HG03571 (cell line): ENCODE measurements around the gene UQCR11.

ENCODE experiments used
- ATAC-seq: cut with Tn5 transposase; IDR thresholded peaks from one replicate; pipeline ENCODE4 v1.9.1; 2021; ENCODE audit not compliant: unreplicated experiment

The UQCR11 gene

DNA sequence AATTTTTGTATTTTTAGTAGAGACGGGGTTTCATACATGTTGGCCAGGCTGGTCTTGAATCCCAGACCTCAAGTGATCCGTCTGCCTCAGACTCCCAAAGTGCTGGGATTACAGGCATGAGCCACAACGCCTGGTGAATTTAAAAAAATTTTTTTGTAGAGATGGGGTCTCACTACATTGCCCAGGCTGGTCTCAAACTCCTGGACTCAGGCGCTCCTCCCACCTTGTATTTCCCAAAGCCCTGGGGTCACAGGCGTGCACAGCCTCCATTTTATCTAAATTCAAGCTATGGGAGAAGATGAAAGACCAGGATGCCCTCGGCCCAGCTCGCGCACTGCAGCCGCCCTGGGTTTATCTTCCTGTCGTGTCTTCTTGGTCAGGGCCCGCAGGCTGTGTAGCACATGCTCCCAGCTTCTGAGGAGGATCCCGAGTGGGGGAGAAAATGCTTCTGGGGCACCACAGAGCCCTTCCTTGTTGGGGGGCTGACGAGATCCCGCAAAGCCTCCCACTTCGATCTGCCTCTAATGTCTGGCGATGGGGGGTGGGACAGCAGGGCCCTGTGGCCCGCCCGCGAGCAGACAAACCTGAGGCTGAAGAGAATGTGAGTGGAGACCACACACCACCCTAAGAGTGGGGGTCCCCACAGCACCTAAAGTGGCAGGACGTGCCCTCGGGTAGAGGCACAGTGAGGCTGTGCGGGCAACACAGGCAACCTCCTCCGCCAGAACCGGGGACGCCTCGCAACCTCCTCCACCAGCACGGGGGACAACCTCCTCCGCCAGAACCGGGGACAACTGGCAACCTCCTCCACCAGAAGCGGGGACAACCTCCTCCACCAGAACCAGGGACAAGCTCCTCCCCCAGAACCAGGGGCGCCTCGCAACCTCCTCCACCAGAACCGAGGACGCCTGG, 31.3 kb upstream of the UQCR11 start:
- no peak for ATAC-seq

DNA sequence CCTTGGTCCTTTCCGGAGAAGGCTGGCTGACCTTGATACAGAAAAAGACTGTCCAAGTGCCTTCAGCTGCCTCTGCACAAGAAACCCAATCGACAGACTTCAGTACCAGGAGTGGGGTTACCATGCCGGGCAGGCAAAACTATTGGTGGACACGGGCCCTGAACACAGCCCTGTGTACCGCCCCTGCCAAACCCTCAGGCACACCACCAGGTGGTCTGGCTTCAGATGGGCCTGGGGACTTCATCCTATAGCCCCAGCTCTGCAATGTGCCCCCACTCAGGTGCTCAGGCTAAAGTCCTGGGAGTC, 29.6 kb upstream of the UQCR11 start:
- ATAC-seq: no peak

DNA sequence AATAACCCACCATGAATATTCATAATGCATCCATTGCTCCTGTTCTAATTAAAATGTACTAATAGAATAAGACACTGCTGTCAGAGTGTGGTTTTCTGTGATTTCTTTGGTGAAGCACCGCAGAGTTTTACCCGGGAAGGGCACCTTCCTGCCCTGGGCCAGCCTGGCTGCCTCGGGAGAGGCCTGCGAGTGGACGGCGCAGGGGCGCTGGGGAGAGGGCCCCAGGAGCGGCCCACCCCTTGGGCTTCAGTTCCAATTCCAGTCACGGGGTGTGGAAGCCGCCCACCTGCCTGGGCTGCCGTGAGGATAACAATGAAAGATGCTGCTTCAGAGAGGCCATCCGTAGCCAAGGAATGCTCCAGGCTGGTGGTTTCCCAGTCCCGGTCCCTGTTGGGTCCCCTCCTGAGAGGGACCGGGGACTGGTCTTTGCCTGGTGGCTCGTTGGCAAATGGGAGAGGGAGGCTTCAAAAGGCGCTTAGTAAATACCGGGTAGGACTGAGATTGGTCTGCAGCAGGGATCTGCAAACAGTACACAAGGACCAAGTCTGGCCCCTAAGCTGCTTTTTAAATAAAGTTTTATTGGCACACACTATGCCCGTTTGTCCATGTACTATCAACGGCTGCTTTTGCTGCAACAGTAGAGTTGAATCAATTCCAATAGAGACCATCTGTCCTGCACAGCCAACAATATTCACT, 29.1 kb upstream of the UQCR11 start:
- ATAC-seq: no peak

DNA sequence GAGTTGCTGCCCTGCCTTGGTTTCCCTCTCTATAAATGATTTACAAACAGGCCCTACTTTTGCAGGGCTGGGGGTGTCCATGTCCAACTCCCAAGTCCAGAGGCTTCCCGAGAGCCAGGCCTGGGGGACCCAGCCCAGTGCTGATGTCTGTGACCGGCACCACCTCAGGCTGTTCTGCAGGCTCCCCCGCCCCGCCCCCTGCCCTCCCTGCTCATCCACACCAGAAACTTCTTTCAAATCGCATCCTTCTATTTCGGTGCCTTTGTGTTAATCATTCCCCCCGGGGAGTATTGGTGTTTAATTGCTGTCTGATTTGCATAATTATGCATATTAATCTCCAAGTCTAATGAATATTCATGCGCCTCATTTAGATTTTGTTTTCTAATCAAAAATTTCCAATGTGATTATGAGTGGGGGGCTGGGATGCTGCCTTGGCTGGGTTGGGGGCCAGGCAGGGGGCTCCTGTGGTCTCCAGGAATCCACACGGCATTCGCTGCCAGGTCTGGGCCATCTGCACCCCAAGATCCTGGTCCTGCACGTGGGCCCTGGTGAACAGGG, 28.1 kb upstream of the UQCR11 start:
- ATAC-seq: no peak

DNA sequence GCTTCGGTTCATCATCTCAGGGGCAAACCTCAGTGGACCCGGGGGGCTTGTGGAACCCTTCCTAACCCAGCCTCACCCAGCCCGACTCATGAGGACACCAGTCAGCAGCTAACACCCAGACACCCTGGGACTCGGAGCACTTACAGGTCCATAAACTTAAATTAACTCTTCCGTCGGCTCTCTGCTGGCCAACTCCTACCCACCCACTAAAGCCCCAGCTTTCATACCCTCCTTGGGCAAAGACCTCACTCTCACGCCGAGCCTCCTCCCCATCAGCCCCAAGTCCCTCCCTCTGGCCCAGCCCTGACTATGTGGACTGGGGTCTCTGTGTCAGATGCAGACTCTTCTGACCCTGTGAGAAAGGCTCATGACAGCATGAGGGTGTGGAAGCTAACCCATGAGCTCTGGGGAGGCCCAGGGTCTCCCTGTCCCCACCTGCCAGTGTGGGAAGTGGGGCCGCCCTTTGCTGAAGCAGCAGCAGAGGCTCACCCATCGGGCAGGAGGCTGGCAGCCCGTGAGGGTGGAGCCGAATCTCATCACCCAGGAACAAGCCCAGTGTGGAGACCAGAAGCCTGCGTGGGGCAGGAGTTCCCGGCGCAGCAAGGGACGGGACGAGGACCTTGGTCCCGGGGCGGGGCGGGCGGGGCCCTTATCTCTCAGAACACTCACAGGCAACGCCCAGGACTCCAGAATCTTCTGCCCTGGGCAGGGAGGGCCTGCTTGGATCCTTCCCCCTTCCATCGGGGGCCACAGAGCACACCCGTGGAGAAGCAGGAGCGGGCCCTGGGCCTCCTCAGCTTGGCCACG, 27.4 kb upstream of the UQCR11 start:
- no peak for ATAC-seq

DNA sequence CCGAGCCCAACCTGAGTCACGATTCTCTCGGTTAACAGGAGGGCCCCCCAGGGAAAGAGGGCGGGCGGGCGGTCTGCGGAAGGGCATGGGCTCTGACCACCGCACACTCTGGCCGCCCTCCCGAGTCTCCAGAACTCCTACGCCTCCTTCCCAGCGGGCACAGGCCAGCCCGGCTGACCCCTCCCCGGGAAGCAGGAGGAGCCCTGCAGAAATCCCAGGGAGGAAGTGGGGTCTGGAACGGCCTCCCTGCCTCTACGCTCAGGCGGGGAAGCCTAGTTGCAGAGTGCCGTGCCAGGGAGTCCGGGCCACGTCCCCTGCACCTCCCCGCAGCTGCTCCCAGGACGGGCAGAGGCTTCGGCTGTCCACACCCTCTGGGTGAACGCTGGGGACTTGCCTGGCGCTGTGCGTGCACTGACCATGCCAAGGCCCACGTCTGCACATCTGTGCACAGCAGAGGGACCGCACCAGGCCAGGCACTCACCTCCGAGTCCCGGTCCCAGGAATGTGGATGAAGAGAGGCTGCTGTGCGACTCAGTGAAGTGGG, 26.4 kb upstream of the UQCR11 start:
- no peak for ATAC-seq

DNA sequence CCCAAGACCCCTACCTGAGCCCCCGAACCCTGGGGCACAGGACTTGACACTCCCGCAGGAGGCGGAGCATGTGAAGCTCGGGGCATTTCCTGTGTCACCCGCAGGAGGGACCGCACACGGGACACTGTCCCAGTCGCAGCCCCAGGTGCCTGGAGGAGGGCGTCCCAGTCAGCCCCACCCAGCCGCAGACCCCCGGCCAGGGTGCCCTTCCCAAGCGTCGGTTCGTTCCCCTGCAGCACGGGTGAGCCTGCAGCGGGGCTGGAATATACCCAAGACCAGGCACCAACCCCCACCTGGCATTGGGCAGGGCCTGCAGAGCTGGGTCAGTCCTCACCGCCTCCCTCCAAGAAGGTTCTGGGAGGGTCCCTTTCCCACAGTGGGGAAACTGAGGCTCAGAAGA, 25.5 kb upstream of the UQCR11 start:
- ATAC-seq: no peak

DNA sequence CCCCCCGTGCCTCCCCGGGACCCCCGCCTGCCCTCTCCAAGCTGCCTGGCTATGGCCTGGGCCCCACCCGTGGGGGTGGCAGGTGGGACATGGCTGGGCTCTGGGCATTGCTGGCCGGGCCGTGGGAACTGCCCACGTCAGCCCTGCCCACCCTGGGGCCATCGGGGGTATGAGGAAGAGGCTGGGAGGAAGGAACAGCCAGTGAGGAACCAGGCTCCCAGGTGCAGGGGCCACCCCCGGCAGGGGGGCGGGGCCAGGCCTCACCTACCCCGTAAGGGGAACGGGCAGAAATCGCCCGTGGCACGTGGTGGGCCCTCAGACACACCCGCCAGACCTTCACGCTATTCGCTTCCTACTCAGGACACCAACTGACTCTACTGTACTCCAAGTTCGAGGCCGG, 24.8 kb upstream of the UQCR11 start:
- ATAC-seq: no peak

DNA sequence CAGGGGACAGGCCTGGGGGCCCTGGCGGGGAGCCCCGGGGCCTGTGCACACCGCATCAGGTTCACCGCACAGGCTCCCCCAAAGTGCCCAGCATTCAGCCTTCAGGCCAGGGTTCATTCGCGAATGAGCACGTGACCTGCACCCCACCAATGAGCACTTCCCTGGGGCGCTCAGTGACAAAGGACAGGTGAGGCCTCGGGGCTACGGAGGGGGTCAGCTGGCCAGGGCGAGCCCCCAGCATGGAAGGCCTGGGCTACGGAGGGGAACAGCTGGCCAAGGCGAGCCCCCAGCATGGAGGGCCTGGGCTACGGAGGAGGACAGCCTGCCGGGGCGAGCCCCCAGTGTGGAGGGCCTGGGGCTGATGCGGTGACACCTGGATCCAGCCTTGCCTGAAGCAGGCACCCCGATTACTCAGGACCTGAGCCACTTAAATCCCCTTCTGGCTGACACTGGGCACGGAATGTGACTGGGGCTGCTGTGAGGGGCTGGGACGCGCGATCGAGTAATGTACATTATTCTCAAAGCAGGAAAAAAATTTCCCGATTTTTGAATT, 24.1 kb upstream of the UQCR11 start:
- no peak for ATAC-seq

DNA sequence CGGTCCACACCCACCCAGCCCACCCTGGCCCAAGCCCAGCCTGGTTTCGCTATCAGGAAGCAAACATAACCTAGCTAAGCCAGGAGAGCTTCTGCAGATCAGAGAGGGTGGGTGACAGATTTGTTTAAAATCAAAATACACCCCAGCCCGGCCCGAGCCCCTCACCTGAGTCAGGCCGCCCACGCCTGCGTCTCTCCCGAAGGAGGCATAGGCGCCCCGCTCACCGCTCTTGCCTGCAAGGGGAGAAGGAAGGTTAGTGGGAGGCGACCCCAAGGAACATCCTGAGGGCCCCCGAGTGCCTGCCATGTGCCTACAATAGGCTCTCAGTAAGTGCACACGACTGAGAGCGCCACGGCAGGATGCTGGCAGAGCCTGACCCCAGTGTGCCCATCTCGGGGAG, 21.9 kb upstream of the UQCR11 start:
- no peak for ATAC-seq

DNA sequence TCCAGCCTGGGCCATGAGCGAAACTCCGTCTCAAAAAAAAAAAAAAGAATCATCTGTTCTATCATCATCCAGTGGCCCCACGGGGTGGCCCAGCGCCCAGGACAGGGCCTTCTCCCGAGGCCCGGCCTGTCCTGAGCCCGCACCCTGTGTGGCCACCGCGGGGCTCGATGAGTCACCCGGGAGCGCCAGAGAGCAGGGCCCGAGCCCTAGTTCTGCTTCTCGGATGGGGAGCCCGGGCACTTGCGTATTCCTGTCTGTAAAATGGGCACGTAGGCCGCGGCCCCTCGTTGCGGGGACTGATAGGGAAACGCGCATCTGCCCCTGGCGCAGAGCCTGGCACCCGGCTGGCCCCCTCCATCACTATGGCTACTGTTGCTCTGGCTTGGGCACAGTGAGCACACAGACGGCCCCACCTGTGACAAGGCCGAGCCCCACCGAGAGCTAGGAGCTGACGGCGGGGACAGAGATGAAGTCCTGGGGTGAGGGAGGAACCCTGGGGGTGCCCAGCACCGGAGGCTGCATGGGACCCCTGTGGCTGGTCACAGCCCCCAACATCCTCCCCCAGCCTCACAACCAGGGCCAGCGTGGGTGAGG, 21.3 kb upstream of the UQCR11 start:
- ATAC-seq: no peak

DNA sequence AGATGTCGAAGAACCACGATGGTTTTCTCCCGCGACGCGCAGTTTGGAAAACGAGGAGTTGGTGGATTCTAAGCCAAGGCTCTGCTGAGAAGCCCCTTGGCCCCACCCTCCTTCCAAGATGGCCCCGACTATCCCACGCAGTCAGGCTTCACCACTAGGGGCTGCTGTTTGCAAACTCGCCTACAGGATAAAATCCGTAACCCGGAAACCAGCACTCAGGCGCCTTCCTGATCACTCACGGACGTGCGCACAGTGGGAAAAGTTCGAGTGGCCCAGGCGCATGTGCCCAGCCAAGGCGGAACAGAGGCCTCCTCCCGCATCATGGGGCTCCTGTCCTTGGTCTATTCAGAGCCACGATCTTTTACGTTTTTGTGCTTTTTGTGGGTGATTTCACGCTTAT, 19.2 kb upstream of the UQCR11 start:
- no peak for ATAC-seq

DNA sequence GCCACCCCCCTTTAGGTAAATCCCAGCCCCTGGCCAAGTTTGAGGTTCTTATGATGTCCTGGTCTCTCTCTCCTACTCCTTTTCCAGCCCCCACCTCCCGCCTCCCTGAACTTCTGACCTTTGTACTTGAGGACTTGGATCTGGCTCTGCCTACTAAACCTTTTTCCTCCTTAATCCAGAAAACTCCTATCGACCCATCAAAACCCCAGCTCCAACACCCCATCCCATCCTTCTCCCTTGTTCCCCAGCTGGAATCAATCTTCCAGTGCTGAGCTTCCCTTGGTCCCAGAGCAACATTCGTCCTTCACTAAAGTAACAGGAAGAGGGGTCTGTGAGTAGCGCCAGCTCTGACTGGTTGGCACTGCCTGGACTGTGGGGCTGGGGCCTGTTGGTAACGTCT, 17.3 kb upstream of the UQCR11 start:
- ATAC-seq: no peak

DNA sequence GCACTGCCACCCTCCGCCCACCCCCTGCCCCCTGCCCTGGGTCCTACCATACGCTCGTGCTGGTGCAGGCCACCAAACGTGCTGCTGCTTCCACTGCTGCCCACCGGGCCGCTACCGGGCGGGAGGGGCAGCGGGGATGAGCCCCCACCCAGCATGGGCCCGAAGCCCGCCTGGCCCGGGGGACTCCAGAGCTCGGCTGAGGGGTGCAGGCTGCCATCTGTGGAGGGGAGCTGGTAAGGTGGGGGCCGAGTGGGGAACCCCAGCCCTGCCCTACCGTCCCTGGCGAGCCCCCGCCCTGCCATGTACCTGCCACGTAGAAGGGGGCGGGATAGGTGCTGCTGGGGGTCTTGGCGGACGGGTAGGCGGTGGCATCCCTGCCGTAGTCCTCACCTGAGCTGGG, 16.7 kb upstream of the UQCR11 start:
- no peak for ATAC-seq

DNA sequence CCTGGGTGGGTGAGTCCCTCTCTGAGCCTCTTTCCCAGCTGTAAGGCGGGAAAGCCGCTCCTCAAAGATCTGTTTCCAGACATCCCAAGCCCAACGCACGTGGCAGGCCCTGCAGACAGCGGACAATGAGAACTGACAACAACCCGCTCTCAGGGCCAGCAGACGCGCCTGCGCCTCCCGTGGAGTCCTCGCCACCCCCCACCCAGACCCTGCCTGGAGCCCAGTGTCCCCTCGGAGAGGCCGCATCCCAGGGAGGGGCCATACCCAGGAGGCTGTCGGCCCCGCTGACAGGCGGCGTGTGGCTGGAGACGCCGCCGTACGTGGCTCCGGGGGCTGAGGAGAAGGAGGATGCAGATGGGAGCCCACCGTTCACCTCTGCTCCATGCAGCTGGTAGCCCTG, 16.3 kb upstream of the UQCR11 start:
- no peak for ATAC-seq

DNA sequence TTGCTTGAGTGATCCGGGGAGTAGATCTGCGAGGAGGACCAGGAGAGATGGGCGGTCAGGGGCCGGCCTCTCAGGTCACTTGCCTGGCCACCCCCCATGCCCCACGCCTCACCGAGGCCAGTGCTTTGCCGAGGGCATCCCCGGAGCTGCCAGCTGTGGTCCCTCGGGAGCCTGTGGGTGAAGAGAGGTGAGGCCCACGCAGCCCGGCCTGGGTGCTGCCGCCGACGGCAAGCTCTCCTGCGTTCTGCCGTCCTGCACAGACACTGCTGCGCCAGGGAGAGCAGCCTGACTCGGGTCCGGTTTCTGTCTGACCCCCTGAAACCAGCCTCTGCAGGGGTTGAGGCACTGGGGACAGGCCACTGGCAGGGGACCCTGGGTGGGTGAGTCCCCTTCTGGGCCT, 15.8 kb upstream of the UQCR11 start:
- no peak for ATAC-seq

DNA sequence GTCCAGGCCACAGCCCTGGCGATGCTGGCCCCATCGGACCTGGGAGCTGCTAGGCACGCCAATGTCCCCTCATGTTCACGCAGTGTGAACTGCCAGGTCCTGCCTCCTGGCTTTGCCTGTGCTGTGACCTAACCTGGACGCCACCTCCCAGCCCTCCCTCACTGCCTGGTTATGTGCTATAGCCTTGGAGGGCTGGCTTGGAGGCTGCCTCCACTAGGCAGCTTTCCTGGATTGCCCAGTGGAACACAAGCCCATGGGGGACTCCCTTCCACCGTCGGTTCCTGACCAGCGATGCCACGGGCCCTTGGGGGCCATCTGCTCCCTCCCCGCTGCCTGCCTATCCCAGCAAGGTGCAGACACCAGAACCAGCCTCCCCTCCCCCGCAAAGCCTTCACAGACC, 15.2 kb upstream of the UQCR11 start:
- no peak for ATAC-seq

DNA sequence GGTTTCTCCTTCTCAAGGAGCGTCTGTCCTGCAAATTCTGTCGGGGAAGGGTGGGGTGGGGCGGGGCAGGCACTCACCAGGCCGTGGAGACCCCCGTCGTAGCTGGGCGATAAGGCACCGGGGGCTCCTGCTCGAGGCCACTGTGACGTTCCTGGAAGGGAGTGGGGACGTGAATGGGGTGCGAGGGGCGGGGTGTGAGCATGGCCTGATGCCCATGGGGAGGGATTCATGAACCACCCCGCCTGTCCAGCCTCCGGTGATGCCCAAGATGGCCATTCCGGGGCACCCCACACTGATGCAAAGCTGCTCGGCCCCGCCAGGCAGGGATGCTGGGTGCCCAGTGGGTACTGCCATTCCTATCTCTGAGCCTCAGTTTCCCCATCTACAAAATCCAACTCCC, 14.4 kb upstream of the UQCR11 start:
- no peak for ATAC-seq

DNA sequence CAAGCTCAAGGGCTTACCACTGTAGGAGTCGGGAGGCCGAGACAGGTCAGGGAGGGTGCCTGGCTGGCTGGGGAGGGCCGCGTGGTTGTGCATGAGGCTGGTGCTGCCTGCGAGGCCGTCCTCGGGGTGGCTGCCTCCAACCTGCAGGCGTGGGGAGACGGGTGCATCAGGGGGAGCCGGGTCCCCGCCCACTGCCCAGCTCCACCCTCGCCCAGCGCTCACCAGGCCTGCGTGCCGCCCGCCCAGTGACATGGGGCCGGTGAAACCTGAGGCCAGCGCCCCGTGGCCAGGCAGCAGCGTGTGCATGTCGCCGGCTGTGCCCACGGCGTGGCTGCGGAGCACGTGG, 13.8 kb upstream of the UQCR11 start:
- ATAC-seq: no peak

DNA sequence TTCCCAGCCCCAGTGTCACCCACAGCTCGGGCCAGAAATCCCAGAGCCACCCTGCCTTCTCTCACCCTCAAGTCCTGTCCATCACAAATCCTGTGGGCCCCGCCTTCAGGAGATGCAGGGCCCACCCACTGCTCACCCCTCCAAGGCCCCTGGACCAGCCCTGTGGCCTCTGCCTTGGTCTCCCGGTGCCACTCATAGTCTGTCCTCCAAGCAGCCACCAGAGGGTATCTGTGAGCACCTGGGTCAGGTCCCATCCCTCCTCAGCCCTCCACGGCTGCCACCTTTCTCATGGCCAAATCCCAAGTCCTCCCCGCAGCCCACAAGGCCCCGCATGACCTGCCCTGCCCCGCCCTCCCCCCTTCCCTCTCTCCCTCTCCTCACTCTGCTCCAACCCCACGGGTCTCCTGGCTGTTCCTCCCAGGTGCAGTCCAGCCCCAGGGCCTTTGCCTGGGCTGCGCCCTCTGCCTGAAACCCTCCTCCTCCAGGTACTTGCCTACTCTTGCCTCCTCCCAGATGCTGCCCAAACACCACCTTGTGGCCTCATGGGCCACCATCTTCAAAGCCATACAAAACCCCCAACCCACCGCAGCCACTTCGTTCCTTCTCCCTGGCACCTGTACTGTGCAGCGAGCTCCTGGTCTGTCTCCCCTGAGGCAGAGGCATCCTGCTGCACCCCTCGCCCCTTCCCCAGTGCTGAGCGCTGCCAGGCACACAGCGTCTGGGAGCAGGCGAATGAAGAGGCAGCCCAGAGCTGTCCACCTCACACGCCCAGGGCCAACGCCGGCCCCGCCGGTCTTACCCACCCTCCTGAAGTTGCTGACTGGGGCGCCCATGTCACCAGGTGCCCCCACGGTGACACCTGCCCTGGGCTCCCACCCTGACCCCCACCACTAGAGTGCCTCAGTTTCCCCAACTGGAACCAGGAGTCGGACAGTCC, 13.2 kb upstream of the UQCR11 start:
- ATAC-seq: no peak
